Glutamatergic neuron (in vitro differentiated cells): ENCODE results near the gene SYNDIG1L. TPM values are rescaled to one million over a fixed set of nuclear protein-coding genes. Genes with fewer than 3 reads are reported as not detected.

Experiments
- DNase-seq: peaks from one replicate; pipeline ENCODE4 v3.0.0; 2022
- H3K27ac Mint-ChIP-seq: one replicate; pipeline ENCODE4 v1.8.0; 2020; ENCODE audit warnings: mild to moderate bottlenecking, mixed read lengths, inconsistent platforms; ENCODE audit not compliant: unreplicated experiment
- H3K27me3 Mint-ChIP-seq: one replicate; pipeline ENCODE4 v1.8.0; 2020; ENCODE audit warnings: mild to moderate bottlenecking, moderate library complexity, mixed read lengths, inconsistent platforms; ENCODE audit not compliant: unreplicated experiment
- H3K36me3 Mint-ChIP-seq: one replicate; pipeline ENCODE4 v1.8.0; 2020; ENCODE audit warnings: mild to moderate bottlenecking, mixed read lengths, inconsistent platforms; ENCODE audit not compliant: unreplicated experiment
- H3K4me1 Mint-ChIP-seq: one replicate; pipeline ENCODE4 v1.8.0; 2020; ENCODE audit warnings: mild to moderate bottlenecking, low read depth, mixed read lengths, inconsistent platforms; ENCODE audit not compliant: unreplicated experiment
- H3K4me3 Mint-ChIP-seq: one replicate; pipeline ENCODE4 v1.8.0; 2020; ENCODE audit warnings: mild to moderate bottlenecking, mixed read lengths, inconsistent platforms; ENCODE audit not compliant: unreplicated experiment
- H3K9me3 Mint-ChIP-seq: one replicate; pipeline ENCODE4 v1.8.0; 2020; ENCODE audit warnings: mild to moderate bottlenecking, moderate library complexity, mixed read lengths, inconsistent platforms; ENCODE audit not compliant: unreplicated experiment
- total RNA-seq: library from RNA; stranded (reverse); fragmentation: NEBNext Ultra II Directional; extraction: Animal tissue kit (Norgen Biotek cat#: 25700); gene quantifications from one replicate; pipeline ENCODE4 v1.2.1, GENCODE V29; 2021; ENCODE audit not compliant: unreplicated experiment
- TF ChIP-seq, protein P1 (sequence below): fragments of 200-600 bp; sonication (generic); IDR thresholded peaks from one replicate; pipeline ENCODE4 v1.5.0; 2021; ENCODE audit not compliant: partially characterized antibody, unreplicated experiment

The SYNDIG1L gene
- total RNA-seq, 1 donor from 2014 or later, result 1.5 TPM

DNA sequence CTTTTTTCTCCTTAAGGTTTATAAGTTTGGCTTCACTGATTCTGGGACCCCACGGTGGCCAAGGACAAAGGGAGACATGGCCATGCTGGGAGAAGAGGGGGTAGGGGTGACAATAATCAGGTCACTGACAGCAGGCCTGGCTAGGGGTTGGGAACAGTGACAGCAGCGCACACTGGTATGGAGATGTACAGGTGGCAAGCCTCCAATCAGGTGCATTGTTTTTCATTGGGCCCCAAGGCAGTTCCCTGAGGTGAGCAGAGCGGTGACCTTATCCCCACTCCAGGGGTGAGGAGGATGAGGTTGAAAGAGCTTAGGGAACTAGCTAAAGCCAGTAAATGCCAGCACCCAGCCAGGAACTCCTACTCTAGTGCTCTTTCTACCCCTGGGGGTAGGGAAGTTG lies 1.4 kb downstream of the SYNDIG1L start:
- no peak for DNase-seq
- no peak overlapping the region for H3K4me3 Mint-ChIP-seq
- H3K36me3 Mint-ChIP-seq, result no peaks in the 10 kb centered on the region
- H3K4me1 Mint-ChIP-seq, result peaks cover 15% of the 10 kb centered on the region
- no peak overlapping the region for H3K27ac Mint-ChIP-seq
- TF ChIP-seq, protein P1, sequence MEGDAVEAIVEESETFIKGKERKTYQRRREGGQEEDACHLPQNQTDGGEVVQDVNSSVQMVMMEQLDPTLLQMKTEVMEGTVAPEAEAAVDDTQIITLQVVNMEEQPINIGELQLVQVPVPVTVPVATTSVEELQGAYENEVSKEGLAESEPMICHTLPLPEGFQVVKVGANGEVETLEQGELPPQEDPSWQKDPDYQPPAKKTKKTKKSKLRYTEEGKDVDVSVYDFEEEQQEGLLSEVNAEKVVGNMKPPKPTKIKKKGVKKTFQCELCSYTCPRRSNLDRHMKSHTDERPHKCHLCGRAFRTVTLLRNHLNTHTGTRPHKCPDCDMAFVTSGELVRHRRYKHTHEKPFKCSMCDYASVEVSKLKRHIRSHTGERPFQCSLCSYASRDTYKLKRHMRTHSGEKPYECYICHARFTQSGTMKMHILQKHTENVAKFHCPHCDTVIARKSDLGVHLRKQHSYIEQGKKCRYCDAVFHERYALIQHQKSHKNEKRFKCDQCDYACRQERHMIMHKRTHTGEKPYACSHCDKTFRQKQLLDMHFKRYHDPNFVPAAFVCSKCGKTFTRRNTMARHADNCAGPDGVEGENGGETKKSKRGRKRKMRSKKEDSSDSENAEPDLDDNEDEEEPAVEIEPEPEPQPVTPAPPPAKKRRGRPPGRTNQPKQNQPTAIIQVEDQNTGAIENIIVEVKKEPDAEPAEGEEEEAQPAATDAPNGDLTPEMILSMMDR, result no peak
- peaks cover 8% of the 10 kb centered on the region for H3K27me3 Mint-ChIP-seq
- no peaks in the 10 kb centered on the region for H3K9me3 Mint-ChIP-seq

DNA sequence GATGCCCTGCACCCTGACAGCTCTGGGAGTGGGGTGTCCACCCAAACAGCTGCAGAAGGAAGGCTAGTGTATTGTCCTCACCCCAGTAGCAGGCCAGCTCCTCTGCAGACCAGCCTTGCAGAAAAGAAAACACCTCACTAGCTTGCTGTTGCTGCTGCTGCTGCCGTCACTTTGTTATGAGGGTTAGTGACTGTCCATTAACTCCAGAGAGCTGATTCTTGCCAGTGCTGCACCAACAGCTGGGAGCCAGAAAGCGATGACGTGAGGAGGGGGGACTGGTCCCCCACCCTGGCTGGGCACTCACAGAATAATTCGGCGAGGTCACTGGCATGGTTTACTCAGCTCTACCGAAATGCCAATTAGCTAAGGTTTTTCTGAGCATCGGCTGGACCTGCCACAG lies 2.8 kb downstream of the SYNDIG1L start:
- H3K27me3 Mint-ChIP-seq, result peaks cover 8% of the 10 kb centered on the region
- peaks cover 15% of the 10 kb centered on the region for H3K4me1 Mint-ChIP-seq
- H3K9me3 Mint-ChIP-seq, result no peaks in the 10 kb centered on the region
- H3K27ac Mint-ChIP-seq, result no peak overlapping the region
- H3K36me3 Mint-ChIP-seq, result no peaks in the 10 kb centered on the region
- TF ChIP-seq, protein P1, result no peak
- no peak for DNase-seq
- no peak overlapping the region for H3K4me3 Mint-ChIP-seq

DNA sequence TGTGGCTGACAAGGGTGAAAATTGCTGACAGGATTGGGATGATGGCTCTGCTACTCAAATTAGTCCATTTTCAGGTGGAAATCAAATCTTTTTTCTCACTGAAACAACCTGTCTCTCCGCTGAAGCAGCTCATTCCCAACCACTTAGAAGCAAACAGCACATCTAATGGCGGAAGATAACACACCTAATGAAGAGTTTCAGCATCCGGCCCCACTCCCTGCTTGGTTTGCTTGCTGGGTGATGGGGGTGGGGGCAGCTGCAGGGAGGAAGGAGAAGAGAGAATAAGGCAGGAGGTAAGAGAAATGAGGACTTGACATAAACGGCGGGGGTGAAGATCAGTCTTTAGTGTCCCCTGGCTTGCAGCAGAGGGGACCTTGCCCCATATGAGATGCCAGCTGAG lies 4.0 kb downstream of the SYNDIG1L start:
- peak overlapping the region; percentile 27 for H3K4me3 Mint-ChIP-seq
- DNase-seq, result no peak
- peaks cover 8% of the 10 kb centered on the region for H3K27me3 Mint-ChIP-seq
- TF ChIP-seq, protein P1, result no peak
- no peaks in the 10 kb centered on the region for H3K9me3 Mint-ChIP-seq
- H3K36me3 Mint-ChIP-seq, result no peaks in the 10 kb centered on the region
- peaks cover 15% of the 10 kb centered on the region for H3K4me1 Mint-ChIP-seq
- H3K27ac Mint-ChIP-seq, result peak overlapping the region; percentile 66

DNA sequence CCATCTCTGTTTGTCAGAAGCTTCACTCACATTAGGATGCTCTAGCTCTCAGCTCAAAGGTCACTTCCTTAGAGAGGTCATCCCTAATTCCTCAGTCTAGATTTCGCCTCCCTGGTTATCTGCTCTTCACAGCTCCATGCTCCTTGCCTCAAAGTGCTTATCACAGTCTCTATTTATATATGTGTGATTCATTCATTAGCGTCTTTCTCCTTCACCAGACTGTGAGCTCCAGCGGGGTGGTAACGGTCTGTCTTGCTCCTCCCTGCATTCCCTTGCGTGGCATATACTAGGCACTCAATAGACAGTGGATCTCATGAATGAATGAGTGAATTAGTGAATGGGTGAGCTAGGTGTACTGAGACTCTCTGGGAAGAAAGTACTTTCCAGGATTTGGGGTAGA lies 6.9 kb downstream of the SYNDIG1L start:
- Mint-ChIP-seq H3K27ac (no peak overlapping the region), H3K36me3 (no peaks in the 10 kb centered on the region), H3K4me3 (no peak overlapping the region), H3K4me1 (peaks cover 26% of the 10 kb centered on the region), H3K9me3 (no peaks in the 10 kb centered on the region), H3K27me3 (peaks cover 3% of the 10 kb centered on the region)
- no peak for DNase-seq
- TF ChIP-seq, protein P1, result no peak

DNA sequence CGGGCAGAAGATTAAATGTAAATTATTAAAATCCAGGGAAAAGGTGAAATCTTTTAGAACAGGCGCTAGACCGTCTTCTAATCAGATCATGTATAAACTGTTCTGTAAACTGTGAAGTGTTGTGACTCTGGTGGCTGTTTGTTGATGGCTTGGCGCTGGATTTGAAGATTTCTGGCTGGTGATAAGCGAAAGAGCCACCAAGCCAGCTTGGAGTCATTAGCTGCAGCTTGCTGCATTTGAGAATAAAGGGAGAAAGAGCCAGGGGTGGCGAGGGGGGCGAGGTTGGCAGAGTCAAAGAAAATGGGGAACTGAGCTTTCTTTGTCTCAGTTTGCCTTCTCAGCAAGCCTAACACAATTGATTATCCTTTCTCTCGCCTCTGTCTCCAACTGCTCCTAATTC lies 8.0 kb downstream of the SYNDIG1L start:
- no peak overlapping the region for H3K4me3 Mint-ChIP-seq
- TF ChIP-seq, protein P1, result no peak
- DNase-seq, result no peak
- H3K27ac Mint-ChIP-seq, result no peak overlapping the region
- H3K36me3 Mint-ChIP-seq, result no peaks in the 10 kb centered on the region
- H3K9me3 Mint-ChIP-seq, result no peaks in the 10 kb centered on the region
- peaks cover 3% of the 10 kb centered on the region for H3K27me3 Mint-ChIP-seq
- peaks cover 35% of the 10 kb centered on the region for H3K4me1 Mint-ChIP-seq
